HepG2 (cell line): ENCODE results near the gene CPB2. TPM values are rescaled to one million over a fixed set of nuclear protein-coding genes. Genes with fewer than 3 reads are reported as not detected.

Source experiments
- ATAC-seq: fragments of 200-7000 bp; cut with Tn5 transposase; 3 replicates; pipeline ENCODE4 v1.9.1; 2020; ENCODE audit warnings: mild to moderate bottlenecking, moderate library complexity
- BruUV-seq: library from RNA; stranded (reverse); fragments of 400-500 nt; replicated peaks from 2 replicates; lab custom pipeline; 2021; lab: Mats Ljungman, UMichigan
- CTCF ChIA-PET: fragments of 300-600 bp; formaldehyde crosslinking; extraction: SDS; loops from one replicate; lab custom pipeline; 2021; ENCODE audit warnings: low total read pairs, inconsistent platforms, low intra/inter-chr PET ratio; lab: Yijun Ruan, JAX
- POLR2A ChIA-PET: fragments of 350-600 bp; sonication (Branson Sonifier 250); formaldehyde crosslinking; loops from one replicate; lab custom pipeline; 2020; ENCODE audit warnings: antibody characterized with exemption, inconsistent platforms; lab: Yijun Ruan, JAX
- DNase-seq: peaks from one replicate; pipeline ENCODE4 v3.0.0-alpha.2; 2015; ENCODE audit warnings: low spot score
- FAIRE-seq: peaks from 3 replicates; lab custom pipeline; 2011; peaks lifted over from hg19 to GRCh38; lab: Jason Lieb, UNC
- H2AFZ ChIP-seq: one replicate; pipeline ENCODE4 v1.6.1; 2011; ENCODE audit warnings: low read length, inconsistent platforms
- H3K27ac ChIP-seq: fragments of 300-600 bp; 3 replicates; pipeline ENCODE4 v1.8.0; 2011; ENCODE audit warnings: mixed run types, mild to moderate bottlenecking, mixed read lengths, low read length, inconsistent platforms; ENCODE audit not compliant: insufficient read depth; ENCODE audit errors: extremely low read length
- H3K27me3 ChIP-seq, 2 experiments: fragments of 200-600 bp in 1 of 2; 2 replicates in 1 of 2; 3 replicates in 1 of 2; pipeline versions ENCODE4 v1.6.0 to v1.8.0; 2011; ENCODE audit warnings: low read length in 2 of 2, mild to moderate bottlenecking in 2 of 2, moderate library complexity in 2 of 2, inconsistent platforms in 1 of 2; ENCODE audit not compliant: insufficient read depth in 2 of 2, control insufficient read depth in 1 of 2
- H3K36me3 ChIP-seq, 2 experiments: fragments of 200-600 bp in 1 of 2; replicated peaks in 1 of 2; 2 replicates in 1 of 2; 3 replicates in 1 of 2; pipeline versions ENCODE4 v1.5.1 to v1.8.0; 2011; ENCODE audit warnings: low read length in 2 of 2, inconsistent platforms in 1 of 2; ENCODE audit not compliant: insufficient read depth in 2 of 2, control insufficient read depth in 1 of 2
- H3K4me1 ChIP-seq: 2 replicates; pipeline ENCODE4 v1.5.1; 2012; ENCODE audit warnings: low read length, inconsistent platforms; ENCODE audit not compliant: insufficient read depth
- H3K4me2 ChIP-seq: 2 replicates; pipeline ENCODE4 v1.6.0; 2011; ENCODE audit warnings: low read depth, low read length, inconsistent platforms
- H3K4me3 ChIP-seq, 3 experiments: fragments of 200-600 bp in 1 of 3; sonication (generic), shearing (Covaris generic) in 1 of 3; replicated peaks in 1 of 3; 2 replicates each; pipeline ENCODE4 v1.5.1; 2011 to 2016; ENCODE audit warnings: low read length in 3 of 3, inconsistent platforms in 2 of 3, low read depth in 2 of 3, mild to moderate bottlenecking in 2 of 3, control low read depth in 1 of 3, mixed read lengths in 1 of 3; ENCODE audit not compliant: insufficient read depth in 1 of 3
- H3K79me2 ChIP-seq: one replicate; pipeline ENCODE4 v1.6.1; 2011; ENCODE audit warnings: low read length, inconsistent platforms; ENCODE audit not compliant: insufficient read depth
- H3K9ac ChIP-seq: 2 replicates; pipeline ENCODE4 v1.6.0; 2011; ENCODE audit warnings: mild to moderate bottlenecking, low read depth, low read length, inconsistent platforms; ENCODE audit not compliant: insufficient read depth
- H3K9me3 ChIP-seq: 2 replicates; pipeline ENCODE4 v1.5.1; 2012; ENCODE audit warnings: mild to moderate bottlenecking, low read length
- H4K20me1 ChIP-seq: 2 replicates; pipeline ENCODE4 v1.6.0; 2011; ENCODE audit warnings: inconsistent platforms, mild to moderate bottlenecking, low read length, moderate library complexity; ENCODE audit not compliant: insufficient read depth
- EHMT2 ChIP-seq: fragments of 200-600 bp; sonication (generic); IDR thresholded peaks from 2 replicates; pipeline ENCODE4 v1.7.0; 2017; ENCODE audit warnings: antibody characterized with exemption, low read depth, low read length, borderline replicate concordance
- MYNN ChIP-seq: sonication (generic); formaldehyde crosslinking; IDR thresholded peaks from 2 replicates; pipeline ENCODE4 v1.4.0; 2020; ENCODE audit warnings: mild to moderate bottlenecking, low read depth, missing genetic modification reagents
- PTBP1 ChIP-seq: fragments of 200-400 bp; formaldehyde crosslinking; IDR thresholded peaks from 2 replicates; pipeline ENCODE4 v1.6.1; 2018; ENCODE audit warnings: low read length, low read depth; ENCODE audit not compliant: poor library complexity, severe bottlenecking
- SAFB2 ChIP-seq: sonication (generic); formaldehyde crosslinking; IDR thresholded peaks from 2 replicates; pipeline ENCODE4 v1.5.1; 2020; ENCODE audit warnings: missing genetic modification reagents, low read depth, mild to moderate bottlenecking, borderline replicate concordance
- SATB2 ChIP-seq: sonication (generic); formaldehyde crosslinking; IDR thresholded peaks from 2 replicates; pipeline ENCODE4 v1.5.0; 2020; ENCODE audit warnings: missing genetic modification reagents
- TCF7L2 ChIP-seq: IDR thresholded peaks from 2 replicates; pipeline ENCODE4 v1.6.1; 2011; ENCODE audit warnings: mild to moderate bottlenecking, low read depth, low read length, moderate library complexity
- TEAD3 ChIP-seq: optimal IDR thresholded peaks from 2 replicates; pipeline ENCODE3; 2016; ENCODE audit warnings: borderline replicate concordance
- ZFY ChIP-seq: sonication (generic); formaldehyde crosslinking; IDR thresholded peaks from 2 replicates; pipeline ENCODE4 v1.4.0; 2020; ENCODE audit warnings: missing genetic modification reagents
- ZMYM4 ChIP-seq: sonication (generic); formaldehyde crosslinking; IDR thresholded peaks from 2 replicates; pipeline ENCODE4 v1.8.1; 2023; ENCODE audit warnings: mild to moderate bottlenecking, missing genetic modification reagents
- ZNF317 ChIP-seq: sonication (generic); formaldehyde crosslinking; IDR thresholded peaks from 2 replicates; pipeline ENCODE4 v1.5.0; 2020; ENCODE audit warnings: mild to moderate bottlenecking, missing genetic modification reagents
- in situ Hi-C: cut with HindIII; loops from 2 replicates; pipeline ENCODE4 v1.10.0; 2017; ENCODE audit warnings: low pct_unique_long_range_greater_than_20kb; ENCODE audit not compliant: extremely low pct_ligation_motif_present
- intact Hi-C: fragments of 100-400 bp; cut with micrococcal nuclease; formaldehyde crosslinking; loops from one replicate; pipeline ENCODE4 v1.10.0; 2022; ENCODE audit not compliant: unreplicated experiment
- polyA plus RNA-seq, 8 experiments: library from polyadenylated mRNA; depleted of rRNA in 3 of 8; stranded (reverse) in 7 of 8; unstranded in 1 of 8; fragments of >200 nt; fragmentation: Illumina TruSeq in 4 of 8; extraction: Trizol in 4 of 8; gene quantifications; 2 replicates each; pipeline versions ENCODE4 v1.2.1 to v1.2.3, GENCODE V29; 2011 to 2016; ENCODE audit warnings: low read depth in 4 of 8, missing spikeins in 1 of 8, mixed read lengths in 1 of 8; ENCODE audit not compliant: insufficient read depth in 1 of 8
- total RNA-seq, 5 experiments: library from RNA; depleted of rRNA; stranded (reverse); fragments of >200 nt; fragmentation: Illumina TruSeq; extraction: Trizol; gene quantifications; 2 replicates each; pipeline ENCODE4 v1.2.3, GENCODE V29; 2016; ENCODE audit warnings: low read depth in 1 of 5
- TF ChIP-seq, protein P1 (sequence below): sonication (generic); formaldehyde crosslinking; IDR thresholded peaks from 2 replicates; pipeline ENCODE4 v1.4.0; 2020; ENCODE audit warnings: missing genetic modification reagents, borderline replicate concordance
- TF ChIP-seq, protein P2 (sequence below): sonication (generic); formaldehyde crosslinking; IDR thresholded peaks from 2 replicates; pipeline ENCODE4 v1.4.0; 2020; ENCODE audit warnings: missing genetic modification reagents
- TF ChIP-seq, protein P3 (sequence below): sonication (generic); formaldehyde crosslinking; IDR thresholded peaks from 2 replicates; pipeline ENCODE4 v1.8.1; 2022; ENCODE audit warnings: low read depth, mild to moderate bottlenecking, missing genetic modification reagents

Gene CPB2
- total and polyA plus RNA-seq, 2 of the 13 experiments (the other 11 are each of a cell fraction or from before 2014, with no cell fraction given): 125 to 140 TPM

DNA sequence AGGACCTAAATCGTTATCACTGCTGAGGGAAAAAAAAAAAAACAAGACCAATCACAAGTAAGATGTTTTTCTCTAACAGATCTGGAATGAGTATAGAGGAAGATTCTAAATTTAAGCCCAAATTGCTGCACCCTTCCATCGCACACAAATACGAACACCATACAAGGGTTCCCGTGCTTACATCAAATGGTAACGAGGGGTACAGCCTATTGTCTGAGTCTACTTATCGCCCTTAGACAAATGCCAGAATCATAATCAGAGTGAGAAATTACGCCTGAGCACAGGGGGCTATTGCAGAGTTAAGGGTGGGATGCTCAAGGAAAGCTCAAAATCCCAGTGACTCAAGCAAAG is 52.9 kb downstream of the CPB2 start (continued):
- TF ChIP-seq ZNF317 (CRISPR knock-in tag) (0 out of 2 replicates have a peak, but pooled peaks have one; percentile 45), PTBP1 (no peak), SAFB2 (CRISPR knock-in tag) (no peak)

DNA sequence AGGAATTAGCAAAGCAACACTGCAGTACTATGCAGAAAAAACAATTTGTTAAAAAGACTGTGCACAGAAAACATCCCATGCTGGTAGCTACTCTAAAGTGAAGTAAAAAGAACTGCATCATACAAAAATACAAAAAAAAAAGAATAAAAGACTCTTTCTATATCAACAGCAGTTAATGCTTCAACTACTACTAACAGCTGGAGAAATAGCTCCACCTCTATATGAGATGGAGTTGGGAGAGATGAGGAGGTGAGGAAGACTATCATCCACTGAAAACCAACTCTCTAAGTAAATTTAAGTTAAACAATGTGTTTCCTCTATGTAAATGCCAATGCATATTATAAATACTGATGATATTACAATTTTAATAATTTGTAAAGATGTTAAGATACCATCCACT is 54.1 kb downstream of the CPB2 start:
- H3K27ac ChIP-seq: no peak overlapping the region
- DNase-seq (no peak), FAIRE-seq (no peak), ATAC-seq (no peak)
- peaks cover 61% of the 10 kb centered on the region for H3K79me2 ChIP-seq
- H4K20me1 ChIP-seq: peaks cover 10% of the 10 kb centered on the region
- intact Hi-C loops (loop anchor here (5.0 kb wide), 2 partner anchors 57 to 77 kb away; partner anchors contain the start of gene CPB2), in situ Hi-C loops (no loop called here)
- H3K4me1 ChIP-seq: peaks cover 34% of the 10 kb centered on the region
- H3K4me3 ChIP-seq: peak overlapping the region; percentile 84 to 99 (median 87)
- peaks cover 0 to 3% of the 10 kb centered on the region in 2 experiments; a peak in 2 of 5 replicates for H3K36me3 ChIP-seq
- POLR2A ChIA-PET: no interaction called here
- H3K9ac ChIP-seq: peak overlapping the region; percentile 88
- no peak overlapping the region for H2AFZ ChIP-seq
- H3K9me3 ChIP-seq: no peaks in the 10 kb centered on the region
- no peaks in the 10 kb centered on the region; a peak in 1 of 5 replicates for H3K27me3 ChIP-seq
- H3K4me2 ChIP-seq: peak overlapping the region; percentile 85
- no peak for TF ChIP-seq TEAD3
- TF ChIP-seq ZMYM4 (CRISPR knock-in tag): no peak
- no peak for TF ChIP-seq SATB2 (CRISPR knock-in tag)
- TF ChIP-seq EHMT2: no peak
- TF ChIP-seq ZFY (CRISPR knock-in tag): no peak
- TF ChIP-seq, protein P1, sequence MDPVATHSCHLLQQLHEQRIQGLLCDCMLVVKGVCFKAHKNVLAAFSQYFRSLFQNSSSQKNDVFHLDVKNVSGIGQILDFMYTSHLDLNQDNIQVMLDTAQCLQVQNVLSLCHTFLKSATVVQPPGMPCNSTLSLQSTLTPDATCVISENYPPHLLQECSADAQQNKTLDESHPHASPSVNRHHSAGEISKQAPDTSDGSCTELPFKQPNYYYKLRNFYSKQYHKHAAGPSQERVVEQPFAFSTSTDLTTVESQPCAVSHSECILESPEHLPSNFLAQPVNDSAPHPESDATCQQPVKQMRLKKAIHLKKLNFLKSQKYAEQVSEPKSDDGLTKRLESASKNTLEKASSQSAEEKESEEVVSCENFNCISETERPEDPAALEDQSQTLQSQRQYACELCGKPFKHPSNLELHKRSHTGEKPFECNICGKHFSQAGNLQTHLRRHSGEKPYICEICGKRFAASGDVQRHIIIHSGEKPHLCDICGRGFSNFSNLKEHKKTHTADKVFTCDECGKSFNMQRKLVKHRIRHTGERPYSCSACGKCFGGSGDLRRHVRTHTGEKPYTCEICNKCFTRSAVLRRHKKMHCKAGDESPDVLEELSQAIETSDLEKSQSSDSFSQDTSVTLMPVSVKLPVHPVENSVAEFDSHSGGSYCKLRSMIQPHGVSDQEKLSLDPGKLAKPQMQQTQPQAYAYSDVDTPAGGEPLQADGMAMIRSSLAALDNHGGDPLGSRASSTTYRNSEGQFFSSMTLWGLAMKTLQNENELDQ (CRISPR knock-in tag): no peak
- no peak for TF ChIP-seq TCF7L2
- TF ChIP-seq, protein P2, sequence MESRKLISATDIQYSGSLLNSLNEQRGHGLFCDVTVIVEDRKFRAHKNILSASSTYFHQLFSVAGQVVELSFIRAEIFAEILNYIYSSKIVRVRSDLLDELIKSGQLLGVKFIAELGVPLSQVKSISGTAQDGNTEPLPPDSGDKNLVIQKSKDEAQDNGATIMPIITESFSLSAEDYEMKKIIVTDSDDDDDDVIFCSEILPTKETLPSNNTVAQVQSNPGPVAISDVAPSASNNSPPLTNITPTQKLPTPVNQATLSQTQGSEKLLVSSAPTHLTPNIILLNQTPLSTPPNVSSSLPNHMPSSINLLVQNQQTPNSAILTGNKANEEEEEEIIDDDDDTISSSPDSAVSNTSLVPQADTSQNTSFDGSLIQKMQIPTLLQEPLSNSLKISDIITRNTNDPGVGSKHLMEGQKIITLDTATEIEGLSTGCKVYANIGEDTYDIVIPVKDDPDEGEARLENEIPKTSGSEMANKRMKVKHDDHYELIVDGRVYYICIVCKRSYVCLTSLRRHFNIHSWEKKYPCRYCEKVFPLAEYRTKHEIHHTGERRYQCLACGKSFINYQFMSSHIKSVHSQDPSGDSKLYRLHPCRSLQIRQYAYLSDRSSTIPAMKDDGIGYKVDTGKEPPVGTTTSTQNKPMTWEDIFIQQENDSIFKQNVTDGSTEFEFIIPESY (CRISPR knock-in tag): no peak
- TF ChIP-seq, protein P3, sequence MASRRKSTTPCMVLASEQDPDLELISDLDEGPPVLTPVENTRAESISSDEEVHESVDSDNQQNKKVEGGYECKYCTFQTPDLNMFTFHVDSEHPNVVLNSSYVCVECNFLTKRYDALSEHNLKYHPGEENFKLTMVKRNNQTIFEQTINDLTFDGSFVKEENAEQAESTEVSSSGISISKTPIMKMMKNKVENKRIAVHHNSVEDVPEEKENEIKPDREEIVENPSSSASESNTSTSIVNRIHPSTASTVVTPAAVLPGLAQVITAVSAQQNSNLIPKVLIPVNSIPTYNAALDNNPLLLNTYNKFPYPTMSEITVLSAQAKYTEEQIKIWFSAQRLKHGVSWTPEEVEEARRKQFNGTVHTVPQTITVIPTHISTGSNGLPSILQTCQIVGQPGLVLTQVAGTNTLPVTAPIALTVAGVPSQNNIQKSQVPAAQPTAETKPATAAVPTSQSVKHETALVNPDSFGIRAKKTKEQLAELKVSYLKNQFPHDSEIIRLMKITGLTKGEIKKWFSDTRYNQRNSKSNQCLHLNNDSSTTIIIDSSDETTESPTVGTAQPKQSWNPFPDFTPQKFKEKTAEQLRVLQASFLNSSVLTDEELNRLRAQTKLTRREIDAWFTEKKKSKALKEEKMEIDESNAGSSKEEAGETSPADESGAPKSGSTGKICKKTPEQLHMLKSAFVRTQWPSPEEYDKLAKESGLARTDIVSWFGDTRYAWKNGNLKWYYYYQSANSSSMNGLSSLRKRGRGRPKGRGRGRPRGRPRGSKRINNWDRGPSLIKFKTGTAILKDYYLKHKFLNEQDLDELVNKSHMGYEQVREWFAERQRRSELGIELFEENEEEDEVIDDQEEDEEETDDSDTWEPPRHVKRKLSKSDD: no peak
- TF ChIP-seq MYNN (CRISPR knock-in tag): no peak
- CTCF ChIA-PET: no interaction called here
- BruUV-seq: no TSS peak
